ENCODE measurements around the gene KLHL20. TPM values are rescaled to one million over a fixed set of nuclear protein-coding genes. Genes with fewer than 3 reads are reported as not detected.
"Not testable (repeated sequence)": the region's sequence is repeated elsewhere in the genome, so short reads cannot be mapped to it uniquely, and the experiment has no call there.

Gene KLHL20
- total RNA-seq, 1 experiment from 2014 or later = 17.7 TPM

DNA sequence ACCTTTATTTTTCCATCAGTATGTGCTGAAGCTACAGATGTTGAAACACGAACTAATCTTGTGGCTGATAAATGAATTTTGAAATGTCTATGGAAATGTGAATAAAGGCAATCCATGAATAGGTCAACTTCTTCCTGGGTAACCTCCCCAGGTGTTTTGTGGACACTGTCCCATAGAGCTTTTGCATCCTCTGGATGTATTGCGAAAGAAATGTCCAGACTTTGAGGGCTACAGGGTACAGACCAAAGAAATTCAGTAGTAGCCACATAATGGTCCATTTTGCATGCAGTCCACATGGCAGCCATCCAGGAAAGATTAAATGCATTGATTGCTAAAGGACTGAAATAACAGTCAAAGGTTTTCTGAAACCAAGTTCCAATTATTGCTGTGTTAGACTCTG, 88.2 kb downstream of the KLHL20 start:
- BruUV-seq (replicated peaks) = no TSS peak
- Histone ChIP-seq H3K27me3 (replicated peaks; ENCODE audit: insufficient read depth, low read depth, low read length, poor library complexity) (no peaks in the 10 kb centered on the region), H3K27ac (ENCODE audit: low read depth, low read length, poor library complexity, severe bottlenecking) (no peak overlapping the region), H3K4me1 (ENCODE audit: insufficient read depth, low read length, poor library complexity, severe bottlenecking) (no peaks in the 10 kb centered on the region), H3K9me3 (ENCODE audit: low read depth, low read length, poor library complexity, severe bottlenecking) (no peaks in the 10 kb centered on the region), H3K36me3 (ENCODE audit: insufficient read depth, low read length, poor library complexity, severe bottlenecking) (peaks cover 56% of the 10 kb centered on the region), H3K4me3 (ENCODE audit: low read depth, low read length, poor library complexity, severe bottlenecking) (no peak overlapping the region)
- intact Hi-C loops (cut with micrococcal nuclease; ENCODE audit: unreplicated experiment) = no loop called here
- ChIA-PET CTCF (no interaction called here), POLR2A (ENCODE audit: low non-redundant PET) (no interaction called here)
- no peak for DNase-seq (ENCODE audit: low spot score)
- no peak for TF ChIP-seq CTCF (conservative IDR thresholded peaks at IDR 0.05; ENCODE audit: low read depth, low read length)
- no peak for TF ChIP-seq EZH2 (IDR thresholded peaks at IDR 0.05; ENCODE audit: borderline replicate concordance, low read depth, low read length, poor library complexity, severe bottlenecking)

DNA sequence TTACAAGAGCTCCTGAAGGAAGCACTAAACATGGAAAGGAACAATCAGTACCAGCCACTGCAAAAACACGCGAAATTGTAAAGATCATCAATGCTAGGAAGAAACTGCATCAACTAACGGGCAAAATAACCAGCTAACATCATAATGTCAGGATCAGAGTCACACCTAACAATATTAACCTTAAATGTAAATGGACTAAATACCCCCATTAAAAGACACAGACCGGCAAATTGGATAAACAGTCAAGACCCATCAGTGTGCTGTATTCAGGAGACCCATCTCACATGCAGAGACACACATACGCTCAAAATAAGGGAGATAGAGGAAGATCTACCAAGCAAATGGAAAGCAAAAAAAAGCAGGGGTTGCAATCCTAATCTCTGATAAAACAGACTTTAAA, 98.9 kb downstream of the KLHL20 start:
- peaks cover 16% of the 10 kb centered on the region for H3K36me3 ChIP-seq (ENCODE audit: insufficient read depth, low read length, poor library complexity, severe bottlenecking)
- CTCF ChIA-PET; POLR2A ChIA-PET (ENCODE audit: low non-redundant PET): not testable (repeated sequence)

DNA sequence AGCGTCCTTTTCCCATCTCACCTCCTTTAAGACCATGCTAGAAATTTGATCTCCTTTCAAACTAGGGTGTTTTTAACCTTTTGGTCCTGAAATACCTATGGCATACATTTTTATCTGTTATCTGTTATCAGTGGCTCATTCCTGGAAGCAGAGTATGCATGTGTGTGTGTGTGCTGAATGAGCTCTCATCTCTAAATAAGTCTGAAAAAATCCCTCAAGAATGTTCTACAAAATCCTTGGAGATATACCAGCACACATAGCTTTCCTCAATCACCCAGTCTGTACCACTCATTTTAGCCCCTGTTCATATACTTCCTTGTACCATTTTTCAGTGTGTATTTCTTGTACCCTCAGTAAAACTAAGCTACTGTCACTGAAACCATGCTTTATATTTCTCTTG, 103.7 kb downstream of the KLHL20 start:
- intact Hi-C loops (cut with micrococcal nuclease; ENCODE audit: unreplicated experiment) = no loop called here
- Histone ChIP-seq H3K27me3 (replicated peaks; ENCODE audit: insufficient read depth, low read depth, low read length, poor library complexity) (no peaks in the 10 kb centered on the region), H3K27ac (ENCODE audit: low read depth, low read length, poor library complexity, severe bottlenecking) (no peak overlapping the region), H3K4me3 (ENCODE audit: low read depth, low read length, poor library complexity, severe bottlenecking) (no peak overlapping the region), H3K36me3 (ENCODE audit: insufficient read depth, low read length, poor library complexity, severe bottlenecking) (peaks cover 16% of the 10 kb centered on the region), H3K4me1 (ENCODE audit: insufficient read depth, low read length, poor library complexity, severe bottlenecking) (peaks cover 6% of the 10 kb centered on the region), H3K9me3 (ENCODE audit: low read depth, low read length, poor library complexity, severe bottlenecking) (no peaks in the 10 kb centered on the region)
- ChIA-PET POLR2A (ENCODE audit: low non-redundant PET) (interaction anchor here (0.6 kb wide), 1 partner anchor 30 kb away, joined by 3 read pairs; no protein-coding TSS in a partner anchor), CTCF (no interaction called here)
- DNase-seq (ENCODE audit: low spot score) = no peak
- no TSS peak for BruUV-seq (replicated peaks)
- no peak for TF ChIP-seq EZH2 (IDR thresholded peaks at IDR 0.05; ENCODE audit: borderline replicate concordance, low read depth, low read length, poor library complexity, severe bottlenecking)
- TF ChIP-seq CTCF (conservative IDR thresholded peaks at IDR 0.05; ENCODE audit: low read depth, low read length) = no peak

More for the DNA sequence above, 98.9 kb downstream of the KLHL20 start:
- H3K9me3 ChIP-seq (ENCODE audit: low read depth, low read length, poor library complexity, severe bottlenecking); intact Hi-C loops (cut with micrococcal nuclease; ENCODE audit: unreplicated experiment); DNase-seq (ENCODE audit: low spot score); H3K4me1 ChIP-seq (ENCODE audit: insufficient read depth, low read length, poor library complexity, severe bottlenecking); H3K4me3 ChIP-seq (ENCODE audit: low read depth, low read length, poor library complexity, severe bottlenecking); BruUV-seq (replicated peaks); H3K27ac ChIP-seq (ENCODE audit: low read depth, low read length, poor library complexity, severe bottlenecking); H3K27me3 ChIP-seq (replicated peaks; ENCODE audit: insufficient read depth, low read depth, low read length, poor library complexity): not testable (repeated sequence)

DNA sequence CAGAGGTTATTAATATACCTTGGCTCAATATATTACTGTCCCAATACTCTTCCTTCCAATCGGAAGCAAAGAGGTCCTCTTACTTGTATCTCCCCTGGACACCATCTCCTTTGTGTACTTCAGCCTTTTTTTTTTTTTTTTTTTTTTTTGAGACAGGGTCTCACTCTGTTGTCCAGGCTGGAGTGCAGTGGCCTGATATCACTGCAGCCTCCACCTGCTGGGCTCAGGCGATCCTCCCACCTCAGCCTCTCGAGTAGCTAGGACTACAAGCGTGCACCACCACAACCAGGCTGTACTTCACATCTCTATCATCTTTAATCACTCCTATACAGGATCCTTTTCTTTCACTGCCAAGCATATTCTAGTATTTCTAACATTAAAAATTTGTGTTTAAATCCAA, 106.9 kb downstream of the KLHL20 start:
- BruUV-seq (replicated peaks) = no TSS peak

More for the DNA sequence above, 106.9 kb downstream of the KLHL20 start:
- TF ChIP-seq EZH2 (IDR thresholded peaks at IDR 0.05; ENCODE audit: borderline replicate concordance, low read depth, low read length, poor library complexity, severe bottlenecking) (no peak), CTCF (conservative IDR thresholded peaks at IDR 0.05; ENCODE audit: low read depth, low read length) (no peak)
- POLR2A ChIA-PET (ENCODE audit: low non-redundant PET) = no interaction called here
- CTCF ChIA-PET = no interaction called here
- peaks cover 6% of the 10 kb centered on the region for H3K4me1 ChIP-seq (ENCODE audit: insufficient read depth, low read length, poor library complexity, severe bottlenecking)
- intact Hi-C loops (cut with micrococcal nuclease; ENCODE audit: unreplicated experiment) = loop anchor here (10.0 kb wide), 2 partner anchors 107 to 1077 kb away; partner anchors contain the start of gene KLHL20
- no peaks in the 10 kb centered on the region for H3K27me3 ChIP-seq (replicated peaks; ENCODE audit: insufficient read depth, low read depth, low read length, poor library complexity)
- no peak overlapping the region for H3K4me3 ChIP-seq (ENCODE audit: low read depth, low read length, poor library complexity, severe bottlenecking)
- no peak overlapping the region for H3K27ac ChIP-seq (ENCODE audit: low read depth, low read length, poor library complexity, severe bottlenecking)
- H3K9me3 ChIP-seq (ENCODE audit: low read depth, low read length, poor library complexity, severe bottlenecking) = no peaks in the 10 kb centered on the region
- DNase-seq (ENCODE audit: low spot score) = no peak
- peaks cover 16% of the 10 kb centered on the region for H3K36me3 ChIP-seq (ENCODE audit: insufficient read depth, low read length, poor library complexity, severe bottlenecking)
